Sigmoid colon (tissue), 7 donors: ENCODE measurements around the gene XYLT1. TPM values are rescaled to one million over a fixed set of nuclear protein-coding genes. Genes with fewer than 3 reads are reported as not detected.
A peak's percentile ranks its signal among the peaks of the same experiment; 100 is the strongest.

ENCODE experiments used
- DNase-seq: peaks from one replicate; pipeline ENCODE4 v3.0.0-alpha.2; 2019
- H3K27ac ChIP-seq, 4 donors: fragments of 200-600 bp; sonication (generic); one replicate each; pipeline ENCODE4 v1.5.1; 2016 to 2019; ENCODE audit warnings: mild to moderate bottlenecking in 1 of 4
- H3K27me3 ChIP-seq, 3 donors: fragments of 200-600 bp; sonication (generic); one replicate each; pipeline ENCODE4 v1.5.1; 2019; ENCODE audit warnings: mild to moderate bottlenecking in 1 of 3
- H3K36me3 ChIP-seq, 4 donors: fragments of 200-600 bp; sonication (generic); one replicate each; pipeline ENCODE4 v1.5.1; 2016 to 2019
- H3K4me1 ChIP-seq, 4 donors: fragments of 200-600 bp; sonication (generic); one replicate each; pipeline ENCODE4 v1.5.1; 2017 to 2019
- H3K4me3 ChIP-seq, 4 donors: fragments of 200-600 bp; sonication (generic); one replicate each; pipeline ENCODE4 v1.5.1; 2017 to 2019; ENCODE audit warnings: mild to moderate bottlenecking in 2 of 4, moderate library complexity in 1 of 4
- H3K9me3 ChIP-seq, 4 donors: fragments of 200-600 bp in 3 of 4; sonication (generic) in 3 of 4; one replicate each; pipeline versions ENCODE4 v1.5.1 to v1.6.1; 2013 to 2019
- CTCF ChIP-seq, 4 experiments: fragments of 450-650 bp in 3 of 4; fragments of 200-600 bp in 1 of 4; IDR thresholded peaks; one replicate each; pipeline ENCODE4 v1.5.1; 2016 to 2019; ENCODE audit warnings: antibody characterized with exemption in 4 of 4, mild to moderate bottlenecking in 3 of 4, moderate library complexity in 2 of 4
- EP300 ChIP-seq, 4 donors: sonication (generic); formaldehyde crosslinking; IDR thresholded peaks; one replicate each; pipeline ENCODE4 v1.6.1; 2017; ENCODE audit warnings: antibody characterized with exemption in 4 of 4
- POLR2A ChIP-seq, 2 donors: fragments of 450-650 bp; IDR thresholded peaks; one replicate each; pipeline ENCODE4 v1.6.1; 2016; ENCODE audit warnings: antibody characterized with exemption in 2 of 2, mild to moderate bottlenecking in 2 of 2, moderate library complexity in 2 of 2
- POLR2AphosphoS5 ChIP-seq, 4 donors: sonication (generic); formaldehyde crosslinking; IDR thresholded peaks; one replicate each; pipeline ENCODE4 v1.6.1; 2017; ENCODE audit warnings: antibody characterized with exemption in 4 of 4
- WGBS, 2 donors: extraction: QIAGEN DNeasy Blood & Tissue Kit; methylation state at CpG; one replicate each; pipeline ENCODE4 v1.1.7; 2013; 5-methylcytosine and 5-hydroxymethylcytosine counted together
- intact Hi-C: fragments of 100-400 bp; cut with DNase I; formaldehyde crosslinking; loops from one replicate; pipeline ENCODE4 v1.15.1; 2023
- polyA plus RNA-seq, 3 donors: library from polyadenylated mRNA; stranded (reverse); fragments of 200-250 nt; gene quantifications; one replicate each; pipeline ENCODE4 v1.2.3, GENCODE V29; 2013
- total RNA-seq, 4 donors: library from RNA; depleted of rRNA; stranded (reverse); fragments of >200 nt; gene quantifications; one replicate each; pipeline ENCODE4 v1.1.0, GENCODE V29; 2016
- donor health status: healthy with polysubstance abuse.
- donor health status: Bipolar disorder and iron deficiency.
- donor health status: healthy.

The XYLT1 gene
- total and polyA plus RNA-seq, 7 donors: 0.60 to 33.2 (median 23.0) TPM

- 78 to 83% methylated on average over 6 of the region's 6 CpGs for WGBS, 2 donors
- Histone ChIP-seq H3K36me3 (peaks cover 0 to 5% (median 0%) of the 10 kb centered on the region in 4 donors), H3K9me3 (no peaks in the 10 kb centered on the region), H3K27me3 (no peaks in the 10 kb centered on the region), H3K4me1 (peaks cover 0 to 19% (median 16%) of the 10 kb centered on the region in 4 donors), H3K4me3 (no peak overlapping the region), H3K27ac (no peak overlapping the region)
- intact Hi-C loops: no loop called here
- no peak for DNase-seq
- TF ChIP-seq POLR2AphosphoS5 (IDR thresholded peaks at IDR 0.05): no peak
- no peak for TF ChIP-seq POLR2A (IDR thresholded peaks at IDR 0.05)
- TF ChIP-seq CTCF (IDR thresholded peaks at IDR 0.05): no peak
- TF ChIP-seq EP300 (IDR thresholded peaks at IDR 0.05): no peak
These were observed 258.2 kb downstream of the XYLT1 start for GRCh38 chr16:17212606-17213005.

- TF ChIP-seq CTCF (IDR thresholded peaks at IDR 0.05) (peak in 3 of 4 experiments; percentile 19 to 31 (median 22)), POLR2A (IDR thresholded peaks at IDR 0.05) (no peak), POLR2AphosphoS5 (IDR thresholded peaks at IDR 0.05) (no peak)
- intact Hi-C loops: no loop called here
- DNase-seq: no peak
These were observed 259.0 kb downstream of the XYLT1 start for GRCh38 chr16:17211797-17212196.

GRCh38 chr16:17206712-17207111 is 264.0 kb downstream of the XYLT1 start:
- no peak overlapping the region for H3K27ac ChIP-seq
- peaks cover 0 to 11% (median 10%) of the 10 kb centered on the region in 4 donors for H3K4me1 ChIP-seq
- TF ChIP-seq EP300 (IDR thresholded peaks at IDR 0.05): no peak
- no peak for TF ChIP-seq CTCF (IDR thresholded peaks at IDR 0.05)
- no peak for TF ChIP-seq POLR2AphosphoS5 (IDR thresholded peaks at IDR 0.05)
- TF ChIP-seq POLR2A (IDR thresholded peaks at IDR 0.05): no peak
- no peak for DNase-seq
- no peaks in the 10 kb centered on the region for H3K36me3 ChIP-seq
- no peaks in the 10 kb centered on the region for H3K27me3 ChIP-seq
- H3K4me3 ChIP-seq: no peak overlapping the region
- intact Hi-C loops: no loop called here
- WGBS, 2 donors: 92 to 97% methylated on average over 2 of the region's 2 CpGs
- H3K9me3 ChIP-seq: no peaks in the 10 kb centered on the region

More at GRCh38 chr16:17211797-17212196, 259.0 kb downstream of the XYLT1 start:
- H3K4me3 ChIP-seq: no peak overlapping the region
- no peaks in the 10 kb centered on the region for H3K9me3 ChIP-seq
- H3K27ac ChIP-seq: no peak overlapping the region
- peaks cover 0 to 13% (median 10%) of the 10 kb centered on the region in 4 donors for H3K4me1 ChIP-seq
- no peaks in the 10 kb centered on the region for H3K27me3 ChIP-seq
- peaks cover 0 to 5% (median 0%) of the 10 kb centered on the region in 4 donors for H3K36me3 ChIP-seq
- 82 to 85% methylated on average over 4 of the region's 4 CpGs for WGBS, 2 donors

- Histone ChIP-seq H3K27ac (no peak overlapping the region), H3K4me3 (no peak overlapping the region), H3K27me3 (no peaks in the 10 kb centered on the region), H3K9me3 (no peaks in the 10 kb centered on the region), H3K4me1 (peaks cover 0 to 11% (median 10%) of the 10 kb centered on the region in 4 donors), H3K36me3 (peaks cover 0 to under 1% (median 0%) of the 10 kb centered on the region in 4 donors)
- TF ChIP-seq POLR2AphosphoS5 (IDR thresholded peaks at IDR 0.05) (no peak), POLR2A (IDR thresholded peaks at IDR 0.05) (no peak), CTCF (IDR thresholded peaks at IDR 0.05) (no peak), EP300 (IDR thresholded peaks at IDR 0.05) (no peak)
- WGBS, 2 donors: 62 to 65% methylated on average over 8 of the region's 8 CpGs
- intact Hi-C loops: no loop called here
- no peak for DNase-seq
These were observed 265.2 kb downstream of the XYLT1 start for GRCh38 chr16:17205279-17206211.
